Mammary microvascular endothelial cell (primary cell): ENCODE measurements around the gene PTGS2. TPM values are rescaled to one million over a fixed set of nuclear protein-coding genes. Genes with fewer than 3 reads are reported as not detected.

Experiments used
- total RNA-seq: library from RNA; depleted of rRNA; stranded (reverse); fragments of >200 nt; gene quantifications from 2 replicates; pipeline ENCODE4 v1.2.3, GENCODE V29; 2015

The PTGS2 gene
- 4.6 and 4.9 TPM in 2 replicates for total RNA-seq

DNA sequence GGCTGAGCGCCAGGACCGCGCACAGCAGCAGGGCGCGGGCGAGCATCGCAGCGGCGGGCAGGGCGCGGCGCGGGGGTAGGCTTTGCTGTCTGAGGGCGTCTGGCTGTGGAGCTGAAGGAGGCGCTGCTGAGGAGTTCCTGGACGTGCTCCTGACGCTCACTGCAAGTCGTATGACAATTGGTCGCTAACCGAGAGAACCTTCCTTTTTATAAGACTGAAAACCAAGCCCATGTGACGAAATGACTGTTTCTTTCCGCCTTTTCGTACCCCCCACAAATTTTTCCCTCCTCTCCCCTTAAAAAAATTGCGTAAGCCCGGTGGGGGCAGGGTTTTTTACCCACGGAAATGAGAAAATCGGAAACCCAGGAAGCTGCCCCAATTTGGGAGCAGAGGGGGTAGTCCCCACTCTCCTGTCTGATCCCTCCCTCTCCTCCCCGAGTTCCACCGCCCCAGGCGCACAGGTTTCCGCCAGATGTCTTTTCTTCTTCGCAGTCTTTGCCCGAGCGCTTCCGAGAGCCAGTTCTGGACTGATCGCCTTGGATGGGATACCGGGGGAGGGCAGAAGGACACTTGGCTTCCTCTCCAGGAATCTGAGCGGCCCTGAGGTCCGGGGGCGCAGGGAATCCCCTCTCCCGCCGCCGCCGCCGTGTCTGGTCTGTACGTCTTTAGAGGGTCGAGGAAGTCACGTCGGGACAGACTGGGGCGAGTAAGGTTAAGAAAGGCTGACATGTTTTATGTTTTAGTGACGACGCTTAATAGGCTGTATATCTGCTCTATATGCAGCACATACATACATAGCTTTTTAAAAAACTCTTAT lies at the start of gene PTGS2:
TSS of gene PTGS2 (minus strand) at position 179 of the 817 bp plus-strand sequence. CDS start at position 46, 133 bp downstream.

Other genes starting within 250 kb of the PTGS2 start
- not detected in 2 replicates for gene PDC, start 219.3 kb downstream of the PTGS2 start, total RNA-seq
- gene PLA2G4A, start 148.5 kb upstream of the PTGS2 start, total RNA-seq, result 4.7 and 6.8 TPM in 2 replicates